WTC11 (cell line): ENCODE measurements around the gene BTD. TPM values are rescaled to one million over a fixed set of nuclear protein-coding genes. Genes with fewer than 3 reads are reported as not detected.

Source experiments
- ATAC-seq: fragments of 200-7000 bp; cut with Tn5 transposase; 2 replicates; pipeline ENCODE4 v1.10.0; 2021; ENCODE audit warnings: mild to moderate bottlenecking, moderate library complexity
- CTCF ChIA-PET: fragments of 300-600 bp; sonication (Branson Sonifier 250); formaldehyde crosslinking; loops from one replicate; lab custom pipeline; 2021; ENCODE audit warnings: antibody characterized with exemption; lab: Charles Lee
- POLR2A ChIA-PET: fragments of 350-600 bp; sonication (Branson Sonifier 250); formaldehyde crosslinking; loops from one replicate; lab custom pipeline; 2021; ENCODE audit warnings: antibody characterized with exemption; lab: Charles Lee
- DNase-seq: peaks from one replicate; pipeline ENCODE4 v3.0.0; 2021; ENCODE audit warnings: low spot score
- H3K27ac Mint-ChIP-seq: 2 replicates; pipeline ENCODE4 v1.8.0; 2021; ENCODE audit warnings: mixed read lengths
- H3K27me3 Mint-ChIP-seq: 2 replicates; pipeline ENCODE4 v1.8.0; 2021; ENCODE audit warnings: low read depth, mild to moderate bottlenecking, moderate library complexity, mixed read lengths
- H3K36me3 Mint-ChIP-seq: 2 replicates; pipeline ENCODE4 v1.8.0; 2021; ENCODE audit warnings: mixed read lengths
- H3K4me1 Mint-ChIP-seq: 2 replicates; pipeline ENCODE4 v1.8.0; 2022; ENCODE audit warnings: mixed read lengths
- H3K4me3 Mint-ChIP-seq: 2 replicates; pipeline ENCODE4 v1.8.0; 2021; ENCODE audit warnings: mild to moderate bottlenecking, moderate library complexity, mixed read lengths
- H3K9me3 Mint-ChIP-seq: 2 replicates; pipeline ENCODE4 v1.8.0; 2021; ENCODE audit warnings: mixed read lengths
- ATF1 ChIP-seq: sonication (generic); formaldehyde crosslinking; IDR thresholded peaks from 2 replicates; pipeline ENCODE4 v1.8.1; 2023; ENCODE audit warnings: mild to moderate bottlenecking, moderate library complexity, missing genetic modification reagents
- ATF2 ChIP-seq: sonication (generic); formaldehyde crosslinking; IDR thresholded peaks from 2 replicates; pipeline ENCODE4 v1.8.1; 2022; ENCODE audit warnings: low read depth, missing genetic modification reagents, borderline replicate concordance
- CREM ChIP-seq: sonication (generic); formaldehyde crosslinking; IDR thresholded peaks from 2 replicates; pipeline ENCODE4 v1.8.1; 2022; ENCODE audit warnings: mild to moderate bottlenecking, missing genetic modification reagents, moderate library complexity
- E2F1 ChIP-seq: sonication (generic); formaldehyde crosslinking; IDR thresholded peaks from 2 replicates; pipeline ENCODE4 v1.8.0; 2022; ENCODE audit warnings: mild to moderate bottlenecking, missing genetic modification reagents
- GTF2I ChIP-seq: fragments of 250-450 bp; sonication (Bioruptor Pico); conservative IDR thresholded peaks from 2 replicates; pipeline ENCODE4 v1.4.0; 2021; ENCODE audit warnings: mild to moderate bottlenecking
- JAZF1 ChIP-seq: fragments of 250-450 bp; sonication (Bioruptor Pico); IDR thresholded peaks from 2 replicates; pipeline ENCODE4 v1.9.0; 2021; ENCODE audit warnings: moderate library complexity, mild to moderate bottlenecking, inconsistent platforms
- KAT7 ChIP-seq: sonication (generic); formaldehyde crosslinking; IDR thresholded peaks from 2 replicates; pipeline ENCODE4 v1.8.1; 2023; ENCODE audit warnings: missing genetic modification reagents, mild to moderate bottlenecking, borderline replicate concordance
- MXD4 ChIP-seq: fragments of 250-450 bp; sonication (Bioruptor Pico); IDR thresholded peaks from 2 replicates; pipeline ENCODE4 v1.8.0; 2021; ENCODE audit warnings: mild to moderate bottlenecking, moderate library complexity, borderline replicate concordance
- RELA ChIP-seq: sonication (generic); formaldehyde crosslinking; IDR thresholded peaks from 2 replicates; pipeline ENCODE4 v1.8.1; 2022; ENCODE audit warnings: missing genetic modification reagents, mild to moderate bottlenecking, borderline replicate concordance
- SOX15 ChIP-seq: fragments of 250-450 bp; sonication (Bioruptor Pico); IDR thresholded peaks from 2 replicates; pipeline ENCODE4 v1.9.0; 2021; ENCODE audit warnings: mild to moderate bottlenecking
- TEAD4 ChIP-seq: sonication (generic); formaldehyde crosslinking; IDR thresholded peaks from 2 replicates; pipeline ENCODE4 v1.8.0; 2022; ENCODE audit warnings: mild to moderate bottlenecking, missing genetic modification reagents
- USF2 ChIP-seq: sonication (generic); formaldehyde crosslinking; IDR thresholded peaks from 2 replicates; pipeline ENCODE4 v1.8.1; 2023; ENCODE audit warnings: mild to moderate bottlenecking, missing genetic modification reagents, moderate library complexity
- ZBTB21 ChIP-seq: sonication (generic); formaldehyde crosslinking; IDR thresholded peaks from 2 replicates; pipeline ENCODE4 v1.8.1; 2023; ENCODE audit warnings: mild to moderate bottlenecking, missing genetic modification reagents, borderline replicate concordance
- ZNF219 ChIP-seq: sonication (generic); formaldehyde crosslinking; IDR thresholded peaks from 2 replicates; pipeline ENCODE4 v1.8.0; 2023; ENCODE audit warnings: missing genetic modification reagents, mild to moderate bottlenecking, borderline replicate concordance
- ZNF532 ChIP-seq: fragments of 250-450 bp; sonication (Bioruptor Pico); IDR thresholded peaks from 2 replicates; pipeline ENCODE4 v1.9.0; 2021; ENCODE audit warnings: mild to moderate bottlenecking, borderline replicate concordance
- total RNA-seq: library from RNA; stranded (reverse); gene quantifications from 3 replicates; pipeline ENCODE4 v1.2.3, GENCODE V29; 2021
- TF ChIP-seq, protein P1 (sequence below): sonication (generic); formaldehyde crosslinking; IDR thresholded peaks from 2 replicates; pipeline ENCODE4 v1.8.0; 2022; ENCODE audit warnings: missing genetic modification reagents
- TF ChIP-seq, protein P2 (sequence below): sonication (generic); formaldehyde crosslinking; IDR thresholded peaks from 2 replicates; pipeline ENCODE4 v1.8.0; 2023; ENCODE audit warnings: missing genetic modification reagents
- TF ChIP-seq, protein P3 (sequence below): sonication (generic); formaldehyde crosslinking; IDR thresholded peaks from 2 replicates; pipeline ENCODE4 v1.8.0; 2023; ENCODE audit warnings: mild to moderate bottlenecking, missing genetic modification reagents

BTD gene
- total RNA-seq, 1 experiment from 2014 or later, result 18.5 TPM

DNA sequence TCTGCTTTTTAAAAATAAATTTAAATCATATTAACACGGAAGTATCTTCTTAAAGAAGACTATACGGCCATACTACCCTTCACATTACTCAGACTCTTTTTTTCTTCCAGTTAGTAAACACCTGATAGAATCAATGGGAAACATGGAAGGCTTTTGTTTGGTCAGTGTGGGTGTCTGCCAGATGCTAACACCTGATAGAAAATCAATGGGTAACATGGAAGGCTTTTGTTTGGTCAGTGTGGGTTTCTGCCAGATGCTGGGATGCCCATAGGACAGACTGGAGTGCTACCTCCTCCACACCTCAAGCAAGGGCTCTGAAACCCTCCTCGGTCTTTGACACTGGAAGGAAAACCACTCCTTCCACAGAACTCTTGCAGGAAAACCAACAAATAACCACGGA is 29.4 kb upstream of the BTD start:
- no peak for DNase-seq
- ChIA-PET CTCF (no interaction called here), POLR2A (no interaction called here)
- Mint-ChIP-seq H3K27ac (no peak overlapping the region), H3K36me3 (peaks cover 25% of the 10 kb centered on the region), H3K9me3 (no peaks in the 10 kb centered on the region), H3K27me3 (no peaks in the 10 kb centered on the region), H3K4me3 (no peak overlapping the region), H3K4me1 (no peaks in the 10 kb centered on the region)
- ATAC-seq, result no peak
- TF ChIP-seq, protein P1, sequence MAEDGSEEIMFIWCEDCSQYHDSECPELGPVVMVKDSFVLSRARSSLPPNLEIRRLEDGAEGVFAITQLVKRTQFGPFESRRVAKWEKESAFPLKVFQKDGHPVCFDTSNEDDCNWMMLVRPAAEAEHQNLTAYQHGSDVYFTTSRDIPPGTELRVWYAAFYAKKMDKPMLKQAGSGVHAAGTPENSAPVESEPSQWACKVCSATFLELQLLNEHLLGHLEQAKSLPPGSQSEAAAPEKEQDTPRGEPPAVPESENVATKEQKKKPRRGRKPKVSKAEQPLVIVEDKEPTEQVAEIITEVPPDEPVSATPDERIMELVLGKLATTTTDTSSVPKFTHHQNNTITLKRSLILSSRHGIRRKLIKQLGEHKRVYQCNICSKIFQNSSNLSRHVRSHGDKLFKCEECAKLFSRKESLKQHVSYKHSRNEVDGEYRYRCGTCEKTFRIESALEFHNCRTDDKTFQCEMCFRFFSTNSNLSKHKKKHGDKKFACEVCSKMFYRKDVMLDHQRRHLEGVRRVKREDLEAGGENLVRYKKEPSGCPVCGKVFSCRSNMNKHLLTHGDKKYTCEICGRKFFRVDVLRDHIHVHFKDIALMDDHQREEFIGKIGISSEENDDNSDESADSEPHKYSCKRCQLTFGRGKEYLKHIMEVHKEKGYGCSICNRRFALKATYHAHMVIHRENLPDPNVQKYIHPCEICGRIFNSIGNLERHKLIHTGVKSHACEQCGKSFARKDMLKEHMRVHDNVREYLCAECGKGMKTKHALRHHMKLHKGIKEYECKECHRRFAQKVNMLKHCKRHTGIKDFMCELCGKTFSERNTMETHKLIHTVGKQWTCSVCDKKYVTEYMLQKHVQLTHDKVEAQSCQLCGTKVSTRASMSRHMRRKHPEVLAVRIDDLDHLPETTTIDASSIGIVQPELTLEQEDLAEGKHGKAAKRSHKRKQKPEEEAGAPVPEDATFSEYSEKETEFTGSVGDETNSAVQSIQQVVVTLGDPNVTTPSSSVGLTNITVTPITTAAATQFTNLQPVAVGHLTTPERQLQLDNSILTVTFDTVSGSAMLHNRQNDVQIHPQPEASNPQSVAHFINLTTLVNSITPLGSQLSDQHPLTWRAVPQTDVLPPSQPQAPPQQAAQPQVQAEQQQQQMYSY (CRISPR knock-in tag), result no peak
- TF ChIP-seq SOX15 (CRISPR knock-in tag) (no peak), USF2 (CRISPR knock-in tag) (no peak)

DNA sequence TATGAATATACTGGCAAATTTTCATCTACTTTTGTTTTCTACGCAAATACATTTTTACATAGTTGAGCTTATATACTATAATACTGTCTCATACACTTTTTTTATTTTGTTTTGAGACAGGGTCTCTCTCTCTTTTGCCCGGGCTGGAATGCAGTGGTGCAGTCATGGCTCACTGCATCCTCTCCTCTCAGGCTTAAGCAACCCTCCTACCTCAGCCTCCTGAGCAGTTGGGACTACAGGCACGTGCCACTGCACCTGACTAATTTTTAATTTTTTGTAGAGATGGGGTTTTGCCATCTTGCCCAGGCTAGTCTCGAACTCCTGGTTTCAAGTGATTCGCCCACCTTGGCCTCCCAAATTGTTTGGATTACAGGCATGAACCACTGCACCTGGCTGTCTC is 26.1 kb upstream of the BTD start:
- Mint-ChIP-seq H3K4me1 (no peaks in the 10 kb centered on the region), H3K4me3 (no peak overlapping the region), H3K27me3 (no peaks in the 10 kb centered on the region), H3K36me3 (peaks cover 24% of the 10 kb centered on the region), H3K27ac (no peak overlapping the region), H3K9me3 (no peaks in the 10 kb centered on the region)
- CTCF ChIA-PET, result interaction anchor here (0.7 kb wide), 1 partner anchor 19 kb away, joined by 3 read pairs; no protein-coding TSS in a partner anchor
- DNase-seq (no peak), ATAC-seq (no peak)
- TF ChIP-seq GTF2I, result no peak
- TF ChIP-seq KAT7, result no peak
- no peak for TF ChIP-seq RELA
- TF ChIP-seq CREM (CRISPR knock-in tag), result no peak
- POLR2A ChIA-PET, result no interaction called here

GRCh38 chr3:15576475-15576874 is 25.1 kb upstream of the BTD start:
- CTCF ChIA-PET, result no interaction called here
- H3K36me3 Mint-ChIP-seq, result peaks cover 21% of the 10 kb centered on the region
- no peak overlapping the region for H3K4me3 Mint-ChIP-seq
- DNase-seq (no peak), ATAC-seq (no peak)
- no peak overlapping the region for H3K27ac Mint-ChIP-seq
- H3K27me3 Mint-ChIP-seq, result no peaks in the 10 kb centered on the region
- no peaks in the 10 kb centered on the region for H3K9me3 Mint-ChIP-seq
- H3K4me1 Mint-ChIP-seq, result no peaks in the 10 kb centered on the region
- POLR2A ChIA-PET, result no interaction called here
- TF ChIP-seq ATF1 (no peak), MXD4 (CRISPR knock-in tag) (no peak), JAZF1 (CRISPR knock-in tag) (no peak), ZBTB21 (no peak), E2F1 (no peak), RELA (no peak), ZNF532 (CRISPR knock-in tag) (no peak), ZNF219 (CRISPR knock-in tag) (no peak), ATF2 (CRISPR knock-in tag) (no peak), TEAD4 (CRISPR knock-in tag) (no peak)
- TF ChIP-seq, protein P2, sequence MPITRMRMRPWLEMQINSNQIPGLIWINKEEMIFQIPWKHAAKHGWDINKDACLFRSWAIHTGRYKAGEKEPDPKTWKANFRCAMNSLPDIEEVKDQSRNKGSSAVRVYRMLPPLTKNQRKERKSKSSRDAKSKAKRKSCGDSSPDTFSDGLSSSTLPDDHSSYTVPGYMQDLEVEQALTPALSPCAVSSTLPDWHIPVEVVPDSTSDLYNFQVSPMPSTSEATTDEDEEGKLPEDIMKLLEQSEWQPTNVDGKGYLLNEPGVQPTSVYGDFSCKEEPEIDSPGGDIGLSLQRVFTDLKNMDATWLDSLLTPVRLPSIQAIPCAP, result no peak
- TF ChIP-seq, protein P3, sequence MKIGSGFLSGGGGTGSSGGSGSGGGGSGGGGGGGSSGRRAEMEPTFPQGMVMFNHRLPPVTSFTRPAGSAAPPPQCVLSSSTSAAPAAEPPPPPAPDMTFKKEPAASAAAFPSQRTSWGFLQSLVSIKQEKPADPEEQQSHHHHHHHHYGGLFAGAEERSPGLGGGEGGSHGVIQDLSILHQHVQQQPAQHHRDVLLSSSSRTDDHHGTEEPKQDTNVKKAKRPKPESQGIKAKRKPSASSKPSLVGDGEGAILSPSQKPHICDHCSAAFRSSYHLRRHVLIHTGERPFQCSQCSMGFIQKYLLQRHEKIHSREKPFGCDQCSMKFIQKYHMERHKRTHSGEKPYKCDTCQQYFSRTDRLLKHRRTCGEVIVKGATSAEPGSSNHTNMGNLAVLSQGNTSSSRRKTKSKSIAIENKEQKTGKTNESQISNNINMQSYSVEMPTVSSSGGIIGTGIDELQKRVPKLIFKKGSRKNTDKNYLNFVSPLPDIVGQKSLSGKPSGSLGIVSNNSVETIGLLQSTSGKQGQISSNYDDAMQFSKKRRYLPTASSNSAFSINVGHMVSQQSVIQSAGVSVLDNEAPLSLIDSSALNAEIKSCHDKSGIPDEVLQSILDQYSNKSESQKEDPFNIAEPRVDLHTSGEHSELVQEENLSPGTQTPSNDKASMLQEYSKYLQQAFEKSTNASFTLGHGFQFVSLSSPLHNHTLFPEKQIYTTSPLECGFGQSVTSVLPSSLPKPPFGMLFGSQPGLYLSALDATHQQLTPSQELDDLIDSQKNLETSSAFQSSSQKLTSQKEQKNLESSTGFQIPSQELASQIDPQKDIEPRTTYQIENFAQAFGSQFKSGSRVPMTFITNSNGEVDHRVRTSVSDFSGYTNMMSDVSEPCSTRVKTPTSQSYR (CRISPR knock-in tag), result no peak
